ENCODE data around the gene SLFN12. TPM values are rescaled to one million over a fixed set of nuclear protein-coding genes. Genes with fewer than 3 reads are reported as not detected.
A peak's percentile ranks its signal among the peaks of the same experiment; 100 is the strongest.

The SLFN12 gene
- 0.81 and 1.0 TPM in 2 replicates for total RNA-seq
- polyA plus RNA-seq: 0.18 and 0.46 TPM in 2 replicates

GRCh38 chr17:35432176-35433074 is at the start of gene SLFN12:
TSS of gene SLFN12 (minus strand) at chr17:35432500. CDS start at chr17:35423028, 9,472 bp downstream.
- H3K4me3 ChIP-seq: no peak within 1 kb of the TSS
- peak; percentile 45 to 96 for DNase-seq (ENCODE audit: low read depth in 1 of 2, low spot score in 1 of 2)
- peaks cover 45% of the 10 kb centered on the region for H3K27me3 ChIP-seq
- H3K9me3 ChIP-seq (ENCODE audit: low read depth): no peaks in the 10 kb centered on the region
- no peaks in the 10 kb centered on the region for H3K36me3 ChIP-seq
- no peaks in the 10 kb centered on the region for H3K4me1 ChIP-seq (ENCODE audit: low read depth)
- TF ChIP-seq CTCF (IDR thresholded peaks at IDR 0.05; ENCODE audit: low read depth, low read length): no peak
- no peak within 1 kb of the TSS for H3K27ac ChIP-seq

GRCh38 chr17:35479271-35479670 is 47.0 kb upstream of the SLFN12 start:
- no peak for DNase-seq (ENCODE audit: low read depth in 1 of 2, low spot score in 1 of 2)
- Histone ChIP-seq H3K27me3 (peaks cover 97% of the 10 kb centered on the region), H3K27ac (no peak overlapping the region)

GRCh38 chr17:35477248-35477647 is 44.9 kb upstream of the SLFN12 start:
- DNase-seq (ENCODE audit: low read depth in 1 of 2, low spot score in 1 of 2): no peak
- no peaks in the 10 kb centered on the region for H3K4me1 ChIP-seq (ENCODE audit: low read depth)
- no peak overlapping the region for H3K4me3 ChIP-seq
- no peaks in the 10 kb centered on the region for H3K9me3 ChIP-seq (ENCODE audit: low read depth)
- no peaks in the 10 kb centered on the region for H3K36me3 ChIP-seq
- no peak for TF ChIP-seq CTCF (IDR thresholded peaks at IDR 0.05; ENCODE audit: low read depth, low read length)
- no peak overlapping the region for H3K27ac ChIP-seq
- peaks cover 93% of the 10 kb centered on the region for H3K27me3 ChIP-seq

More at GRCh38 chr17:35479271-35479670, 47.0 kb upstream of the SLFN12 start:
- Histone ChIP-seq H3K36me3 (no peaks in the 10 kb centered on the region), H3K9me3 (ENCODE audit: low read depth) (no peaks in the 10 kb centered on the region), H3K4me1 (ENCODE audit: low read depth) (no peaks in the 10 kb centered on the region), H3K4me3 (no peak overlapping the region)
- TF ChIP-seq CTCF (IDR thresholded peaks at IDR 0.05; ENCODE audit: low read depth, low read length): no peak

GRCh38 chr17:35476283-35476820 is 44.1 kb upstream of the SLFN12 start:
- Histone ChIP-seq H3K9me3 (ENCODE audit: low read depth) (no peaks in the 10 kb centered on the region), H3K36me3 (no peaks in the 10 kb centered on the region), H3K27ac (no peak overlapping the region), H3K4me1 (ENCODE audit: low read depth) (no peaks in the 10 kb centered on the region), H3K4me3 (no peak overlapping the region), H3K27me3 (peaks cover 87% of the 10 kb centered on the region)
- no peak for TF ChIP-seq CTCF (IDR thresholded peaks at IDR 0.05; ENCODE audit: low read depth, low read length)
- no peak for DNase-seq (ENCODE audit: low read depth in 1 of 2, low spot score in 1 of 2)

GRCh38 chr17:35468475-35468874 is 36.2 kb upstream of the SLFN12 start:
- no peaks in the 10 kb centered on the region for H3K36me3 ChIP-seq
- TF ChIP-seq CTCF (IDR thresholded peaks at IDR 0.05; ENCODE audit: low read depth, low read length): no peak
- no peak overlapping the region for H3K27ac ChIP-seq
- no peaks in the 10 kb centered on the region for H3K9me3 ChIP-seq (ENCODE audit: low read depth)
- no peak for DNase-seq (ENCODE audit: low read depth in 1 of 2, low spot score in 1 of 2)
- H3K27me3 ChIP-seq: peaks cover 61% of the 10 kb centered on the region
- no peaks in the 10 kb centered on the region for H3K4me1 ChIP-seq (ENCODE audit: low read depth)
- H3K4me3 ChIP-seq: no peak overlapping the region
